K562 (cell line): ENCODE results near the gene RNPEPL1. TPM values are rescaled to one million over a fixed set of nuclear protein-coding genes. Genes with fewer than 3 reads are reported as not detected.

Source experiments
- ATAC-seq: fragments of 200-7000 bp; cut with Tn5 transposase; 3 replicates; pipeline ENCODE4 v1.9.1; 2020; ENCODE audit warnings: moderate library complexity
- BruUV-seq: library from RNA; stranded (reverse); fragments of 400-500 nt; replicated peaks from 2 replicates; lab custom pipeline; 2021; lab: Mats Ljungman, UMichigan
- CTCF ChIA-PET: fragments of 300-600 bp; formaldehyde crosslinking; extraction: SDS; loops from one replicate; lab custom pipeline; 2021; ENCODE audit warnings: low intra/inter-chr PET ratio; lab: Yijun Ruan, JAX
- POLR2A ChIA-PET: fragments of 300-600, 350-650 bp; sonication (Branson Sonifier 250); formaldehyde crosslinking; extraction: SDS; loops from one replicate; lab custom pipeline; 2021; ENCODE audit warnings: antibody characterized with exemption, inconsistent platforms; lab: Yijun Ruan, JAX
- DNase-seq, 4 experiments: peaks; one replicate each; pipeline versions ENCODE4 v3.0.0 to v3.0.0-alpha.2; 2011 to 2018; ENCODE audit warnings: low spot score in 3 of 4, mixed read lengths in 3 of 4; ENCODE audit errors: extremely low read depth in 1 of 4
- FAIRE-seq: peaks from 2 replicates; lab custom pipeline; 2011; peaks lifted over from hg19 to GRCh38; lab: Jason Lieb, UNC
- H2AFZ ChIP-seq: 2 replicates; pipeline ENCODE4 v1.6.0; 2011; ENCODE audit warnings: low read depth, low read length, control low read depth, inconsistent platforms
- H3K27ac ChIP-seq: fragments of 200-600 bp; 3 replicates; pipeline ENCODE4 v1.8.0; 2011; ENCODE audit warnings: low read depth, mild to moderate bottlenecking, control low read depth, inconsistent platforms, low read length, moderate library complexity, mixed read lengths; ENCODE audit errors: extremely low read depth
- H3K27me3 ChIP-seq, 2 experiments: fragments of 300-600 bp in 1 of 2; 2 replicates in 1 of 2; 3 replicates in 1 of 2; pipeline versions ENCODE4 v1.6.0 to v1.8.0; 2011; ENCODE audit warnings: inconsistent platforms in 2 of 2, low read length in 2 of 2, mild to moderate bottlenecking in 1 of 2, mixed read lengths in 1 of 2, moderate library complexity in 1 of 2; ENCODE audit not compliant: control insufficient read depth in 2 of 2, insufficient read depth in 2 of 2
- H3K36me3 ChIP-seq: fragments of 300-600 bp; 3 replicates; pipeline ENCODE4 v1.8.0; 2011; ENCODE audit warnings: mild to moderate bottlenecking, low read length, inconsistent platforms; ENCODE audit not compliant: control insufficient read depth, insufficient read depth
- H3K4me1 ChIP-seq, 2 experiments: fragments of 200-600 bp in 1 of 2; replicated peaks in 1 of 2; 2 replicates in 1 of 2; 3 replicates in 1 of 2; pipeline versions ENCODE4 v1.5.1 to v1.8.0; 2011; ENCODE audit warnings: inconsistent platforms in 2 of 2, low read length in 2 of 2, mild to moderate bottlenecking in 1 of 2, mixed read lengths in 1 of 2, moderate library complexity in 1 of 2; ENCODE audit not compliant: control insufficient read depth in 2 of 2, insufficient read depth in 2 of 2
- H3K4me2 ChIP-seq: 2 replicates; pipeline ENCODE4 v1.6.1; 2011; ENCODE audit warnings: low read length, control low read depth, inconsistent platforms, mixed read lengths; ENCODE audit not compliant: insufficient read depth
- H3K4me3 ChIP-seq: fragments of 200-600 bp; sonication (generic), shearing (Covaris generic); 2 replicates; pipeline ENCODE4 v1.5.1; 2016; ENCODE audit warnings: control low read depth, inconsistent platforms
- H3K79me2 ChIP-seq: fragments of 200-600 bp; 3 replicates; pipeline ENCODE4 v1.8.0; 2011; ENCODE audit warnings: low read length, inconsistent platforms; ENCODE audit not compliant: control insufficient read depth, insufficient read depth
- H3K9ac ChIP-seq, 2 experiments: 2 replicates each; pipeline versions ENCODE4 v1.6.0 to v1.6.1; 2011; ENCODE audit warnings: low read depth in 2 of 2, low read length in 2 of 2, control low read depth in 1 of 2, inconsistent platforms in 1 of 2, mild to moderate bottlenecking in 1 of 2, mixed read lengths in 1 of 2; ENCODE audit not compliant: insufficient read depth in 1 of 2
- H3K9me1 ChIP-seq: one replicate; pipeline ENCODE4 v1.6.0; 2011; ENCODE audit warnings: inconsistent platforms, mild to moderate bottlenecking, low read length, moderate library complexity; ENCODE audit not compliant: control insufficient read depth, insufficient read depth
- H3K9me3 ChIP-seq: replicated peaks from 2 replicates; pipeline ENCODE4 v1.5.1; 2011; ENCODE audit warnings: low read depth, low read length, inconsistent platforms; ENCODE audit not compliant: control insufficient read depth, insufficient read depth
- H4K20me1 ChIP-seq: replicated peaks from 2 replicates; pipeline ENCODE4 v1.6.1; 2011; ENCODE audit warnings: low read length, inconsistent platforms, mixed read lengths; ENCODE audit not compliant: control insufficient read depth, insufficient read depth
- ARHGAP35 ChIP-seq: fragments of 450-650 bp; IDR thresholded peaks from 2 replicates; pipeline ENCODE4 v1.6.1; 2018; ENCODE audit not compliant: partially characterized antibody
- ATF1 ChIP-seq, 2 experiments: fragments of 450-650 bp in 1 of 2; IDR thresholded peaks; 2 replicates each; pipeline ENCODE4 v1.6.1; 2016; ENCODE audit warnings: missing compliant biosample characterization in 1 of 2, missing genetic modification characterization in 1 of 2
- CHAMP1 ChIP-seq: fragments of 450-650 bp; IDR thresholded peaks from 2 replicates; pipeline ENCODE4 v1.6.1; 2016; ENCODE audit warnings: mild to moderate bottlenecking
- CHCHD3 ChIP-seq: fragments of 250-450 bp; sonication (Bioruptor Pico); IDR thresholded peaks from 2 replicates; pipeline ENCODE4 v2.1.2; 2022; ENCODE audit warnings: mild to moderate bottlenecking
- GMEB1 ChIP-seq: fragments of 250-450 bp; sonication (Bioruptor Pico); IDR thresholded peaks from 2 replicates; pipeline ENCODE4 v1.4.0; 2020; ENCODE audit warnings: mild to moderate bottlenecking
- HCFC1 ChIP-seq: IDR thresholded peaks from 2 replicates; pipeline ENCODE4 v1.6.1; 2012; ENCODE audit warnings: low read depth, low read length, improper control_type of control experiment
- MCM2 ChIP-seq: fragments of 450-650 bp; IDR thresholded peaks from 2 replicates; pipeline ENCODE4 v1.6.1; 2017; ENCODE audit warnings: low read depth, mild to moderate bottlenecking
- MCM7 ChIP-seq, 2 experiments: fragments of 450-650 bp; IDR thresholded peaks; 2 replicates each; pipeline ENCODE4 v1.6.1; 2016 to 2018
- MLX ChIP-seq, 2 experiments: fragments of 450-650 bp in 1 of 2; sonication (generic) in 1 of 2; formaldehyde crosslinking; conservative IDR thresholded peaks; 2 replicates each; pipeline versions ENCODE4 v1.4.0 to v1.8.1; 2020 to 2022; ENCODE audit warnings: mild to moderate bottlenecking in 1 of 2, missing genetic modification reagents in 1 of 2
- NUFIP1 ChIP-seq: fragments of 450-650 bp; IDR thresholded peaks from 2 replicates; pipeline ENCODE4 v1.6.1; 2018; ENCODE audit not compliant: partially characterized antibody
- SIX5 ChIP-seq, 2 experiments: IDR thresholded peaks; 2 replicates each; pipeline ENCODE4 v1.6.1; 2011; ENCODE audit warnings: low read length in 2 of 2, borderline replicate concordance in 1 of 2, low read depth in 1 of 2, mild to moderate bottlenecking in 1 of 2, moderate library complexity in 1 of 2; ENCODE audit not compliant: insufficient read depth in 1 of 2
- SLC30A9 ChIP-seq: fragments of 250-450 bp; sonication (Bioruptor Pico); IDR thresholded peaks from 2 replicates; pipeline ENCODE4 v1.8.0; 2022; ENCODE audit warnings: mild to moderate bottlenecking, moderate library complexity
- SMARCA5 ChIP-seq: fragments of 450-650 bp; IDR thresholded peaks from 2 replicates; pipeline ENCODE4 v1.6.1; 2016
- SREBF1 ChIP-seq: fragments of 150-350 bp; IDR thresholded peaks from 2 replicates; pipeline ENCODE4 v1.6.1; 2014; ENCODE audit warnings: antibody characterized with exemption, low read depth, low read length, borderline replicate concordance
- YY1 ChIP-seq, 3 experiments: IDR thresholded peaks; 2 replicates each; pipeline ENCODE4 v1.6.1; 2011; ENCODE audit warnings: low read length in 2 of 3, mild to moderate bottlenecking in 2 of 3, moderate library complexity in 2 of 3, borderline replicate concordance in 1 of 3, control low read depth in 1 of 3, low read depth in 1 of 3; ENCODE audit not compliant: insufficient read depth in 3 of 3, insufficient replicate concordance in 2 of 3, control insufficient read depth in 1 of 3, insufficient read length in 1 of 3; ENCODE audit errors: extremely low read depth in 1 of 3
- ZFX ChIP-seq: sonication (generic); formaldehyde crosslinking; IDR thresholded peaks from 2 replicates; pipeline ENCODE4 v1.8.0; 2022; ENCODE audit warnings: mild to moderate bottlenecking, missing genetic modification reagents, moderate library complexity
- WGBS: fragments of 100-300 bp; shearing (Covaris generic); methylation state at CpG from one replicate; pipeline ENCODE4 v1.1.6; 2016; ENCODE audit warnings: low coverage, mixed read lengths; ENCODE audit not compliant: insufficient coverage; ENCODE audit errors: missing lambda C conversion rate; 5-methylcytosine and 5-hydroxymethylcytosine counted together
- in situ Hi-C: fragments of 300-500 bp; cut with MboI; formaldehyde crosslinking; loops from 4 replicates; pipeline ENCODE4 v1.15.0; 2018; ENCODE audit warnings: inconsistent platforms, mixed read lengths
- intact Hi-C: fragments of 100-400 bp; cut with micrococcal nuclease; formaldehyde crosslinking; loops from 2 replicates; pipeline ENCODE4 v1.14.2; 2022
- polyA plus RNA-seq, 8 experiments: library from polyadenylated mRNA; depleted of rRNA in 4 of 8; stranded (reverse) in 5 of 8; unstranded in 3 of 8; fragments of >200 nt; fragmentation: Nextera tagmentation in 2 of 8; fragmentation: Illumina TruSeq in 1 of 8; extraction: Ambion mirVana in 2 of 8; extraction: Trizol in 1 of 8; gene quantifications; 2 replicates each; pipeline versions ENCODE4 v1.2.1 to v1.2.3, GENCODE V29; 2011 to 2014; ENCODE audit warnings: inconsistent platforms in 1 of 8, missing spikeins in 1 of 8
- total RNA-seq, 7 experiments: library from RNA; depleted of rRNA in 6 of 7; stranded (reverse); fragments of >200 nt in 6 of 7; fragmentation: Illumina TruSeq in 2 of 7; extraction: Trizol in 2 of 7; gene quantifications; 2 replicates each; pipeline versions ENCODE4 v1.2.1 to v1.2.3, GENCODE V29; 2011 to 2021; ENCODE audit warnings: low replicate concordance in 1 of 7
- TF ChIP-seq, protein P1 (sequence below): sonication (generic); formaldehyde crosslinking; IDR thresholded peaks from 2 replicates; pipeline ENCODE4 v1.8.1; 2023; ENCODE audit warnings: mild to moderate bottlenecking, missing genetic modification reagents, moderate library complexity

Gene RNPEPL1
- total and polyA plus RNA-seq, 9 of the 15 experiments (the other 6 are each of a cell fraction or from before 2014, with no cell fraction given): 0.07 to 38.7 (median 5.6) TPM

DNA sequence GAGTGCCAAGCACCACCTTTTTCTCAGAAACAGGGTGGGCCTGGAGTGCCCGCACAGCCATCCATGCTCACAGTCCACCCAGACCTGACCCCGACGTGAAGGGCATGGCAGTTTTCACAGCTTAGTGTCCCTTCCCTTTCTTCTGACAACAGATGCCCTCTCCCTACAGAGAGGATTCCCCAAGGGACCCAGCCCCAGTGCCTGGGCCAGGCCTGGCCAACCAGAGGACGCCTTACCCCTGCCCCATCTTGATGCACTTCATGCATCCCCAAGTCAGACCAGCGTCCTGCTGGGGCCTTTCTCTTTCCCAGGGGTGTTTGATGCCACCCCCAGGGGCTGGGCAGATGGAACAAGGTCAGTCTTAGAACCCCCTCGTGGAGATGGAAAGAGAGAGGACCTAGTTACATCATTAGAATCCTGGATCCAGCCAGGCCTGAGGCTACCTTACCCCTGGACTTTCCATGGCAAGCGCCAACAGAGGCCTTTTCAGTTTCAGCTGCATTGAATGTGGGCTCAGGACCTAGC is 14.3 kb upstream of the RNPEPL1 start:
- Histone ChIP-seq H2AFZ (no peak overlapping the region), H3K36me3 (peaks cover 51% of the 10 kb centered on the region), H3K4me1 (peaks cover 2 to 17% of the 10 kb centered on the region in 2 experiments; a peak in 4 of 5 replicates), H3K4me2 (no peak overlapping the region), H3K27me3 (no peaks in the 10 kb centered on the region), H3K9me1 (no peaks in the 10 kb centered on the region), H3K27ac (no peak overlapping the region), H4K20me1 (no peaks in the 10 kb centered on the region), H3K79me2 (peaks cover 35% of the 10 kb centered on the region), H3K9ac (no peak overlapping the region), H3K4me3 (no peak overlapping the region), H3K9me3 (peaks cover 3% of the 10 kb centered on the region; the same call in 1 of the 2 replicates)
- WGBS: 96% methylated on average over 4 of the region's 7 CpGs
- no peak for DNase-seq
- no peak for FAIRE-seq
- intact Hi-C loops: no loop called here
- no peak for ATAC-seq
- BruUV-seq: no TSS peak
- CTCF ChIA-PET: no interaction called here
- POLR2A ChIA-PET: interaction anchor here (1.1 kb wide), 1 partner anchor 32 kb away, joined by 4 read pairs; no protein-coding TSS in a partner anchor
- in situ Hi-C loops: no loop called here
- TF ChIP-seq NUFIP1 (no peak), YY1 (IDR thresholded peaks at IDR 0.05; ENCODE audit: borderline replicate concordance in 1 of 3, control insufficient read depth in 1 of 3, extremely low read depth in 1 of 3, insufficient read depth in 3 of 3, insufficient read length in 1 of 3, insufficient replicate concordance in 2 of 3, low read depth in 1 of 3, low read length in 2 of 3) (no peak), MLX (CRISPR knock-in tag; conservative IDR thresholded peaks at IDR 0.05) (no peak), GMEB1 (no peak), CHCHD3 (CRISPR knock-in tag) (no peak), ZFX (CRISPR knock-in tag) (no peak), SMARCA5 (no peak), SLC30A9 (CRISPR knock-in tag) (no peak), ARHGAP35 (no peak), SREBF1 (no peak), CHAMP1 (no peak), MCM7 (IDR thresholded peaks at IDR 0.05) (no peak), MCM2 (no peak), ATF1 (CRISPR knock-in tag; IDR thresholded peaks at IDR 0.05) (no peak), ATF1 (tag; IDR thresholded peaks at IDR 0.05) (no peak), HCFC1 (no peak), SIX5 (IDR thresholded peaks at IDR 0.05; ENCODE audit: borderline replicate concordance in 1 of 2, insufficient read depth in 1 of 2, low read depth in 1 of 2, low read length in 2 of 2) (no peak)
- TF ChIP-seq, protein P1, sequence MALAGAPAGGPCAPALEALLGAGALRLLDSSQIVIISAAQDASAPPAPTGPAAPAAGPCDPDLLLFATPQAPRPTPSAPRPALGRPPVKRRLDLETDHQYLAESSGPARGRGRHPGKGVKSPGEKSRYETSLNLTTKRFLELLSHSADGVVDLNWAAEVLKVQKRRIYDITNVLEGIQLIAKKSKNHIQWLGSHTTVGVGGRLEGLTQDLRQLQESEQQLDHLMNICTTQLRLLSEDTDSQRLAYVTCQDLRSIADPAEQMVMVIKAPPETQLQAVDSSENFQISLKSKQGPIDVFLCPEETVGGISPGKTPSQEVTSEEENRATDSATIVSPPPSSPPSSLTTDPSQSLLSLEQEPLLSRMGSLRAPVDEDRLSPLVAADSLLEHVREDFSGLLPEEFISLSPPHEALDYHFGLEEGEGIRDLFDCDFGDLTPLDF (CRISPR knock-in tag): no peak
